Progenitor cell of endocrine pancreas (in vitro differentiated cells): ENCODE results near the gene RABL6. TPM values are rescaled to one million over a fixed set of nuclear protein-coding genes. Genes with fewer than 3 reads are reported as not detected.

Experiments
- DNase-seq: peaks from one replicate; pipeline ENCODE4 v3.0.0; 2021; ENCODE audit warnings: low spot score; ENCODE audit not compliant: unreplicated experiment
- H3K27ac Mint-ChIP-seq: 2 replicates; pipeline ENCODE4 v1.8.0; 2021; ENCODE audit warnings: mild to moderate bottlenecking, moderate library complexity, mixed read lengths
- H3K27me3 Mint-ChIP-seq: 2 replicates; pipeline ENCODE4 v1.8.0; 2021; ENCODE audit warnings: mixed read lengths
- H3K36me3 Mint-ChIP-seq: 2 replicates; pipeline ENCODE4 v1.8.0; 2022; ENCODE audit warnings: mixed read lengths; ENCODE audit not compliant: insufficient read depth
- H3K4me1 Mint-ChIP-seq: 2 replicates; pipeline ENCODE4 v1.8.0; 2021; ENCODE audit warnings: low read depth, mixed read lengths
- H3K4me3 Mint-ChIP-seq: 2 replicates; pipeline ENCODE4 v1.8.0; 2021; ENCODE audit warnings: low read depth, mild to moderate bottlenecking, moderate library complexity, mixed read lengths
- H3K9me3 Mint-ChIP-seq: 2 replicates; pipeline ENCODE4 v1.8.0; 2021; ENCODE audit warnings: low read depth, mixed read lengths
- CTCF ChIP-seq: fragments of 200-600 bp; sonication (generic); IDR thresholded peaks from one replicate; pipeline ENCODE4 v1.5.0; 2021; ENCODE audit warnings: antibody characterized with exemption, mild to moderate bottlenecking; ENCODE audit not compliant: unreplicated experiment
- total RNA-seq: library from RNA; stranded (reverse); gene quantifications from 2 replicates; pipeline ENCODE4 v1.2.1, GENCODE V29; 2021

RABL6 gene
- total RNA-seq, 1 donor from 2014 or later = 129 TPM

- no peak for TF ChIP-seq CTCF
- DNase-seq = no peak
- Mint-ChIP-seq H3K9me3 (no peaks in the 10 kb centered on the region), H3K36me3 (peaks cover 5% of the 10 kb centered on the region), H3K27me3 (peaks cover 8% of the 10 kb centered on the region), H3K4me3 (no peak overlapping the region), H3K27ac (no peak overlapping the region), H3K4me1 (peaks cover 9% of the 10 kb centered on the region)
These were observed 15.6 kb downstream of the RABL6 start for GRCh38 chr9:136823136-136824046.

GRCh38 chr9:136824496-136825225 is 16.9 kb downstream of the RABL6 start:
- H3K4me1 Mint-ChIP-seq = peaks cover 6% of the 10 kb centered on the region
- no peak overlapping the region for H3K4me3 Mint-ChIP-seq
- peaks cover 3% of the 10 kb centered on the region for H3K36me3 Mint-ChIP-seq
- H3K9me3 Mint-ChIP-seq = no peaks in the 10 kb centered on the region
- peaks cover 8% of the 10 kb centered on the region for H3K27me3 Mint-ChIP-seq
- no peak for DNase-seq
- no peak overlapping the region for H3K27ac Mint-ChIP-seq
- TF ChIP-seq CTCF = no peak

- Mint-ChIP-seq H3K4me3 (no peak overlapping the region), H3K27ac (no peak overlapping the region), H3K36me3 (peaks cover 3% of the 10 kb centered on the region), H3K27me3 (peaks cover 6% of the 10 kb centered on the region), H3K4me1 (peaks cover 6% of the 10 kb centered on the region), H3K9me3 (no peaks in the 10 kb centered on the region)
- TF ChIP-seq CTCF = no peak
- DNase-seq = no peak
These were observed 17.8 kb downstream of the RABL6 start for GRCh38 chr9:136825295-136826187.

- Mint-ChIP-seq H3K36me3 (peaks cover 2% of the 10 kb centered on the region), H3K27me3 (peaks cover under 1% of the 10 kb centered on the region), H3K4me1 (peaks cover under 1% of the 10 kb centered on the region), H3K9me3 (no peaks in the 10 kb centered on the region), H3K27ac (no peak overlapping the region), H3K4me3 (no peak overlapping the region)
- no peak for TF ChIP-seq CTCF
- no peak for DNase-seq
These were observed 18.4 kb downstream of the RABL6 start for GRCh38 chr9:136826188-136826541.
